Ovary (tissue), 9 donors: ENCODE results near the gene FAAP20. TPM values are rescaled to one million over a fixed set of nuclear protein-coding genes. Genes with fewer than 3 reads are reported as not detected.

Source experiments
- DNase-seq, 5 donors: peaks; one replicate each; pipeline ENCODE4 v3.0.0-alpha.2; 2019 to 2020
- H3K27ac ChIP-seq, 2 donors: fragments of 200-600 bp; one replicate each; pipeline versions ENCODE4 v1.5.1 to v1.8.0; 2019 to 2022
- H3K27me3 ChIP-seq: fragments of 200-600 bp; one replicate; pipeline ENCODE4 v1.8.0; 2022
- H3K36me3 ChIP-seq: fragments of 200-600 bp; sonication (generic); one replicate; pipeline ENCODE4 v1.5.1; 2019
- H3K4me1 ChIP-seq: one replicate; pipeline ENCODE4 v1.8.1; 2013; ENCODE audit warnings: mild to moderate bottlenecking, moderate library complexity; ENCODE audit not compliant: insufficient read depth
- H3K4me3 ChIP-seq: fragments of 200-600 bp; sonication (generic); one replicate; pipeline ENCODE4 v1.5.1; 2017
- H3K9me3 ChIP-seq, 2 donors: fragments of 200-600 bp in 1 of 2; sonication (generic) in 1 of 2; one replicate each; pipeline versions ENCODE4 v1.5.1 to v1.8.1; 2013 to 2019; ENCODE audit warnings: mild to moderate bottlenecking in 1 of 2, moderate library complexity in 1 of 2
- EP300 ChIP-seq: sonication (generic); formaldehyde crosslinking; IDR thresholded peaks from one replicate; pipeline ENCODE4 v1.6.1; 2017; ENCODE audit warnings: antibody characterized with exemption
- POLR2A ChIP-seq: fragments of 450-650 bp; IDR thresholded peaks from one replicate; pipeline ENCODE4 v1.6.1; 2017; ENCODE audit warnings: antibody characterized with exemption, mild to moderate bottlenecking, moderate library complexity
- WGBS, 3 donors: extraction: QIAGEN DNeasy Blood & Tissue Kit in 1 of 3; methylation state at CpG; one replicate each; pipeline versions ENCODE4 v1.1.5 to v1.1.7; 2013 to 2017; 5-methylcytosine and 5-hydroxymethylcytosine counted together
- intact Hi-C, 4 donors: fragments of 100-400 bp; cut with DNase I; formaldehyde crosslinking; loops; one replicate each; pipeline versions ENCODE4 v1.11.0 to v1.15.1; 2022 to 2023
- polyA plus RNA-seq, 2 donors: library from polyadenylated mRNA; stranded (reverse); fragments of 200-250 nt in 1 of 2; fragments of 350-450 nt in 1 of 2; fragmentation: Illumina TruSeq in 1 of 2; extraction: RNeasy Lipid Tissue Mini Kit (QIAGEN cat#74804) in 1 of 2; gene quantifications; one replicate each; pipeline ENCODE4 v1.2.3, GENCODE V29; 2013 to 2014
- total RNA-seq, 7 donors: library from RNA; depleted of rRNA in 2 of 7; stranded (reverse); fragments of >200 nt in 2 of 7; fragmentation: NEBNext Ultra II Directional in 3 of 7; extraction: Animal tissue kit (Norgen Biotek cat#: 25700) in 3 of 7; gene quantifications; one replicate each; pipeline versions ENCODE4 v1.1.0 to v1.2.4, GENCODE V29; 2016 to 2023
- TF ChIP-seq, protein P1 (sequence below), 3 donors: fragments of 450-650 bp in 2 of 3; fragments of 200-600 bp in 1 of 3; IDR thresholded peaks; one replicate each; pipeline versions ENCODE4 v1.5.1 to v1.8.0; 2016 to 2022; ENCODE audit warnings: antibody characterized with exemption in 3 of 3, mild to moderate bottlenecking in 1 of 3
- donor health status: DM: no; HTN: no; CAD: no; lungs with moderate emphysema.
- donor health status: DM: no; HTN: no; CAD: no.
- donor health status: Bipolar disorder and iron deficiency.
- donor health status: DM: yes; HTN: yes; CAD: no.
- donor health status: DM: no; HTN: no; CAD: no.
- donor health status: DM: yes; HTN: yes; CAD: no.

The FAAP20 gene
- total and polyA plus RNA-seq, 9 donors = 3.4 to 96.1 (median 61.7) TPM

GRCh38 chr1:2177946-2178538 lies 16.5 kb downstream of the FAAP20 start:
- intact Hi-C loops = loop anchor here in 2 of 4 donors (5.0 to 10.0 kb wide), 3 partner anchors 199 to 367 kb away; no protein-coding TSS in a partner anchor
- Histone ChIP-seq H3K36me3 (no peaks in the 10 kb centered on the region), H3K27me3 (no peaks in the 10 kb centered on the region), H3K27ac (no peak overlapping the region), H3K4me3 (no peak overlapping the region), H3K4me1 (peaks cover 9% of the 10 kb centered on the region), H3K9me3 (no peaks in the 10 kb centered on the region)
- TF ChIP-seq POLR2A (no peak), EP300 (no peak)
- TF ChIP-seq, protein P1, sequence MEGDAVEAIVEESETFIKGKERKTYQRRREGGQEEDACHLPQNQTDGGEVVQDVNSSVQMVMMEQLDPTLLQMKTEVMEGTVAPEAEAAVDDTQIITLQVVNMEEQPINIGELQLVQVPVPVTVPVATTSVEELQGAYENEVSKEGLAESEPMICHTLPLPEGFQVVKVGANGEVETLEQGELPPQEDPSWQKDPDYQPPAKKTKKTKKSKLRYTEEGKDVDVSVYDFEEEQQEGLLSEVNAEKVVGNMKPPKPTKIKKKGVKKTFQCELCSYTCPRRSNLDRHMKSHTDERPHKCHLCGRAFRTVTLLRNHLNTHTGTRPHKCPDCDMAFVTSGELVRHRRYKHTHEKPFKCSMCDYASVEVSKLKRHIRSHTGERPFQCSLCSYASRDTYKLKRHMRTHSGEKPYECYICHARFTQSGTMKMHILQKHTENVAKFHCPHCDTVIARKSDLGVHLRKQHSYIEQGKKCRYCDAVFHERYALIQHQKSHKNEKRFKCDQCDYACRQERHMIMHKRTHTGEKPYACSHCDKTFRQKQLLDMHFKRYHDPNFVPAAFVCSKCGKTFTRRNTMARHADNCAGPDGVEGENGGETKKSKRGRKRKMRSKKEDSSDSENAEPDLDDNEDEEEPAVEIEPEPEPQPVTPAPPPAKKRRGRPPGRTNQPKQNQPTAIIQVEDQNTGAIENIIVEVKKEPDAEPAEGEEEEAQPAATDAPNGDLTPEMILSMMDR (IDR thresholded peaks at IDR 0.05) = no peak
- WGBS, 3 donors = 78 to 83% (median 80%) methylated on average over 18 of the region's 18 CpGs
- DNase-seq = peak in 2 of 5 donors; percentile 21 to 29

DNA sequence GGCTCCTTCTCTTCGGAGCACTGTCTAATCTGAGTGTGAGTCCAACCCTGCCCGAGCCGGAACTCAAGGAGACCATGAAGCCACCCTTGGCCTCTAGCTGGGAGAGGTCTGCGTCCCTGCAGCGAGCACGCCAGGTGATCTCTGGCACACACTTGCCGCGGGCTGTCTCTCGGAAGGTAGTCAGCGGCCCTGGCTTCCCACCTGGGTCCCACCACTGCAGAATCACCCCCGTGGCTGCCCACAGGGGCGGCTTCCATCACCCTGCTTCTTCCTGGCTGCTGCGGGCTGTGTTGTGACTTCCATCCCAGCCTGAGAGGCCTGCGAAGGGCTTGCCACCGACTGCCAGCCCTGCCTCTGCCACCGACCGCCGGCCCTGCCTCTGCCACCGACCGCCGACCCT lies 17.0 kb downstream of the FAAP20 start:
- no peak overlapping the region for H3K4me3 ChIP-seq
- no peaks in the 10 kb centered on the region for H3K27me3 ChIP-seq
- H3K4me1 ChIP-seq = peaks cover 9% of the 10 kb centered on the region
- WGBS, 3 donors = 89 to 96% (median 94%) methylated on average over 12 to 21 of the region's 21 CpGs
- H3K36me3 ChIP-seq = no peaks in the 10 kb centered on the region
- TF ChIP-seq EP300 (no peak), POLR2A (no peak)
- TF ChIP-seq, protein P1 (IDR thresholded peaks at IDR 0.05) = no peak
- no peak overlapping the region for H3K27ac ChIP-seq
- no peaks in the 10 kb centered on the region for H3K9me3 ChIP-seq
- intact Hi-C loops = loop anchor here in 2 of 4 donors (5.0 to 10.0 kb wide), 3 partner anchors 200 to 367 kb away; no protein-coding TSS in a partner anchor
- peak in 2 of 5 donors; percentile 32 for DNase-seq

DNA sequence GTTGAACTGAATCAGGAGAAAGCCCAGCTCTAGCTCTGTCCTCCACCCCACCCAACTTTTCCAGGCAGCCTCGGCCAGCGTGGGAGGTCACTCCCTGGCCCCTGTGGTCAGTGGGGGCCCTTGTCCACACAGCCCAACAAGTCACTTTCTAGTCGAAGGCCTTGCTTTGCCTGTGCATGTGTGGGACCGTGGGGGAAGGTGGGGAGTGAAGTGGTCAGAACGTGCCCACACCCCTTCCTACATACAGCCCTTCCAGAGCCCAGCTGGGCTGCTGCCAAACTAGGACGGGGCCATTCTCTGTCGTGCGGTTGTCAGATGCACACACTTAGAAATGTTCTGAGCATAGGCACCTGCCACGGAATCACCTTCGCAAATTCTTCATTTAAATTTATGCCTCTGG lies 18.0 kb downstream of the FAAP20 start:
- H3K4me1 ChIP-seq = peaks cover 9% of the 10 kb centered on the region
- 26 to 49% (median 28%) methylated on average over 10 of the region's 10 CpGs for WGBS, 3 donors
- intact Hi-C loops = loop anchor here in 2 of 4 donors (5.0 to 10.0 kb wide), 3 partner anchors 201 to 368 kb away; no protein-coding TSS in a partner anchor
- peak in 2 of 5 donors; percentile 42 to 47 for DNase-seq
- TF ChIP-seq POLR2A (no peak), EP300 (no peak)
- TF ChIP-seq, protein P1 (IDR thresholded peaks at IDR 0.05) = no peak
- H3K36me3 ChIP-seq = no peaks in the 10 kb centered on the region
- no peaks in the 10 kb centered on the region for H3K27me3 ChIP-seq
- H3K4me3 ChIP-seq = no peak overlapping the region
- no peaks in the 10 kb centered on the region for H3K9me3 ChIP-seq
- no peak overlapping the region for H3K27ac ChIP-seq

GRCh38 chr1:2175681-2176454 lies 18.7 kb downstream of the FAAP20 start:
- H3K4me1 ChIP-seq = peaks cover 9% of the 10 kb centered on the region
- no peaks in the 10 kb centered on the region for H3K36me3 ChIP-seq
- WGBS, 3 donors = 19 to 46% (median 22%) methylated on average over 41 to 42 of the region's 42 CpGs
- intact Hi-C loops = loop anchor here in 2 of 4 donors (5.0 to 10.0 kb wide), 3 partner anchors 201 to 369 kb away; no protein-coding TSS in a partner anchor
- TF ChIP-seq POLR2A (no peak), EP300 (no peak)
- TF ChIP-seq, protein P1 (IDR thresholded peaks at IDR 0.05) = peak in 2 of 3 donors; percentile 34 to 48
- no peaks in the 10 kb centered on the region for H3K27me3 ChIP-seq
- H3K4me3 ChIP-seq = no peak overlapping the region
- H3K9me3 ChIP-seq = no peaks in the 10 kb centered on the region
- peak overlapping the region in 1 of 2 donors; percentile 12 for H3K27ac ChIP-seq
- peak; percentile 54 to 74 (median 64) for DNase-seq
